NCI-H187 (cell line): Measurements from ENCODE around the gene PDE8B.

Experiments used
- DNase-seq, 2 experiments: peaks; one replicate each; lab custom pipeline; 2025; lab: John Stamatoyannopoulos, UW

Gene PDE8B

DNA sequence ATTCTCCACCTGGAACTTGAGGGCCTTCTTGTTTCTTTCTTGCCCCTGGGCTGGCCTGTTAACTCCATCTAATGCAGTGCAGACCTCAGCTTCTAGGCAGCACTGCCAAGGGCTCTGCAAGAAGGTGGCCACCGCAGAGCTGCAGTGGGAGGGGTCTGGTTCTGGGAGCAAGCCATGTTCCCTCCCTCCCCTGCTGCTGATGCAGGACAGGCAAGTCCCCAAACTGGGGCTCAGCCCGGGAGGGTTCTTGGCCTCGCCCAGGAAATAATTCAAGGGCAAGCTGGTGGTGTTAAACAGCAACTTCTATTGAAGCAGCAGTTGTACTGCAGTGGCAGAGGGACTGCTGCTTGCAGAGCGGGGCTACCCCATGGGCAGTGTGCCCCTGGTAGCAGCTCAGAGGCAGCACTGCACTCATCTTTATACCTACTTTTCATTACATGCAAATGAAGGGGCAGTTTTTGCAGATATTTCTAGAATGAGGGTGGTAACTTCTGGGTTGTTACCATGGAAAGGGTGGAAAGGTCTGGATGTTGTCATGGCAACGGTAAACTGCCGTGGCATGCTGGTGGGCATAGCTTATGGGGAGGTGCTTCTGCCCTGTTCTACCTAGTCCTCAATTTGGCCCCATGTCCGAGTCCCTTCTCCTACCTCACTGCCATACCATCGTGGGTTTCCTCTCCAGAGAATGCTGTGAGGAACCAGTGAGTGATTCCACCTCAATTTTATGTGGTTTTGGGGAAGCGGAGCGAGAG lies 199.6 kb downstream of the PDE8B start:
- no peak for DNase-seq

DNA sequence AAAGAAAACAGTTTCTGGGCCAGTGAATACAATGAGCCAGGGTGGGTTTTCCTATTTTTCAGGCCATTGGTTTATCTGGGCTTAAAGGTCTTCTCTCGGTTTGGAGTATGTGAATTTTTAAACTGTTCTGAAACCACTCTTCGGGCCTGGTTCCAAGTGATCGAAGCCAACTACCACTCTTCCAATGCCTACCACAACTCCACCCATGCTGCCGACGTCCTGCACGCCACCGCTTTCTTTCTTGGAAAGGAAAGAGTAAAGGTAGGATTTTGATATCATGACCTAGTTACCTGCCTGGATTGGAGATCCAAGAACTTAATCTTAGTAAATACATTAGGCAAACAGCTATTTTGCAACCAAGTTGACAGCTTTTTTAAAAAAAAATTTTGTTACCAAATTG lies 202.6 kb downstream of the PDE8B start:
- DNase-seq, result no peak

DNA sequence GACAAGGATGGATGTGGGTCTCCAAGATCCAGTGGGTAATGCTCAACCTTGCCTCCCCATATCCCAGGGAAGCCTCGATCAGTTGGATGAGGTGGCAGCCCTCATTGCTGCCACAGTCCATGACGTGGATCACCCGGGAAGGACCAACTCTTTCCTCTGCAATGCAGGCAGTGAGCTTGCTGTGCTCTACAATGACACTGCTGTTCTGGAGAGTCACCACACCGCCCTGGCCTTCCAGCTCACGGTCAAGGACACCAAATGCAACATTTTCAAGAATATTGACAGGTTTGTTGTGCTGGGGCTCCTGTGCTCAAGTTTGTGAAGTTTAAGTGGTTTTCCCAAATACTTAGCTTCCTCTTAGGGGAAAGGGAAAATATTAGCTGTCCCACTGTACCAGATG lies 207.7 kb downstream of the PDE8B start:
- no peak for DNase-seq

DNA sequence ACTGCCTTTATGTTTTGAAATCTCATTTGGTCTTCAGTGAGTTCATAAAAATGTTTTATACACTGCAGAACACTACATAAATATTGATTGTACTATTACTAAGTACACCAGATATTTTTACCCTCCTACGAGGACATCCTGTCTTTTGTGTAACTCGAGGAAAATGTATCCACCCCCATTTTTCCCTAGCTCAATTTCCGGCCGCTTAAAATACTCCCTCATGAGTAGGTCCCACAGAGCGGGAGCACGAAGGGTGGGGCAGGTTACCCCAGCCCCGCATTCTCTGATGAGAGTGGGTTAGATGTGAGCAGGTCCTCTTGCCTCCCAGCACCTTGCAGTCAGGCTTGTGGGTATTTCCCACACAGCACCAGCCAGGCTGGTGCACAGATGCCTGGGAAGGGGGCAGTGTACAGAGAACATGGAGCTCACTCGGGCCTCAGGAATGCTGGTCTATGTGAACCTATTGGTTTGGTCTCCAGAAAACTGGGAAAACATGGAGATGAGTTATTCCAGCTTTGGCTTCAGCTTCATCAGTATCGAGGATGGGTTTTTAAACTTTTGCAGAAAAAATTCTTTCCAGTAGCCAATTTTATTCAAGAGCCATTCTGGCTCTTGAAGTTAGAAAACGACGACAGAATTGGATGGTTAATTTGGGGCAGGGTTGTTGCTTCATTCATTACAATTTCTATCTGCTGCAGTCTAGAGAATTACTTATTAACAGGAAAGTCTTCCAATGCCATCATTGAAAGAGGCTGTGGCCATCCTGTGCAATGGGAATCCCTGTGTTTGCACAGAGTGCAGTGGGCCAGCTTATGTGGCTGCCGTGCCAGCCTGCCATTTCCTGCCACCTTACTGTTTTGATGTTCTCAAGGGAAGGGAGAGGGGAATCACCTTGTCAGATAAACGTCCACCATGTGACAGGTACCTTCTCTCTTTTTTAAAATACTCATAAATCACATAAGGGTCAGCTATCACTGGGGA lies 208.4 kb downstream of the PDE8B start:
- DNase-seq, result no peak

DNA sequence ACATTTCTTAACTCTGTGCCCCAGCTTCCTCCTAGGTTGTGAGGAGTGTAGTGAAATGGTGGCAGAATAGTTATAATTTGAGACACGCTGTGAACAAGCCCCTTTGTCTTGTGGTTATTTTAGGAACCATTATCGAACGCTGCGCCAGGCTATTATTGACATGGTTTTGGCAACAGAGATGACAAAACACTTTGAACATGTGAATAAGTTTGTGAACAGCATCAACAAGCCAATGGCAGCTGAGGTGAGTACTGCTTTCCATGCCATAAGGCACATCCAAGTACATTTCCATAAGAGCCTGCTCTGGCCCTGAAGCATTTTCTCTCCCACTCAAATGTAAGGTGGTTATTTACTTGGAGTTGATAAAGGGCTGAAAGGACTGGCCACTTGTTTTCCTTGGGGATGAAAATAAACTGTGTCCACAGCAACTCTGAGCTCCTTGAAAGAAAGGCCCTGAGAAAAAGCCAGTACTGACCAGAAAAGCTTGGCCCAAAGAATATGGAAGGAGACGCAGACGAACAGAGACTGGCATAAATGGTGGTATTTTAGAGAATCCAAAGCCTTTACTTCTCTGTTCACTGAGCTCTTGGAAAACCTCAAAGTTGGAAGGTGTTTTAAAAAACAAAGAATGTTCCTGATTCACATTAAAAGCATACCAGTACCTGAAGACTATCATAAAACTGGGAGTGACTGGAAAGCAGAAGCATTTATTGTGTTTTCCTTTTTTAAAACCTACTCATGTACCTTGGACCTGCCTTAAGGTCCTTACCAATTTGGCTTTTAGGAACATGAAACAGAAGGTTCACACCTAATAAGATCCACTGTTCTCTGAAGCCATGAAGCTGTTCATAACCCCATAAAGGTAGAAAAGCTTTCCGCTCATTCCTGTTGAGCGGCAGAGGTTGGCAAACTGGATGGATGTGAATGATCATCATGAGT lies 209.4 kb downstream of the PDE8B start:
- no peak for DNase-seq

DNA sequence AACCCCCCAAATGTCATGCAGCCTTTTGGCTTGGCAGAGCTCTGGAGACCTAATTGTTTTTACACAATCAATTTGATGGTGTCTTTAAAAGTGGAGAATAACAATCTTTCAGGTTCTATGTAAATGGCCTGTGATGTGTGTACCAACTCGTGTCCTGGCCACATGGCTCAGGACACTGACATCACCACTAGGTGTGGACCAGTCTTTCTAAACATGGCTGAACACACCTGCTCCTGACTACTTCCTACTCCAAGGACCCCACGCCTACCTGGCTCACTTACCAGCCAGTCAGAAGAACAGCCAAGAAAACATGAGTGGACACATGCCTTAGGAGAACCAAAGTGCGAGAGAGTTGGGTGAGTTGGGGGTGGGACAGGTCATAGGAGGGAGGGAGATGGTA lies 210.5 kb downstream of the PDE8B start:
- DNase-seq, result no peak

DNA sequence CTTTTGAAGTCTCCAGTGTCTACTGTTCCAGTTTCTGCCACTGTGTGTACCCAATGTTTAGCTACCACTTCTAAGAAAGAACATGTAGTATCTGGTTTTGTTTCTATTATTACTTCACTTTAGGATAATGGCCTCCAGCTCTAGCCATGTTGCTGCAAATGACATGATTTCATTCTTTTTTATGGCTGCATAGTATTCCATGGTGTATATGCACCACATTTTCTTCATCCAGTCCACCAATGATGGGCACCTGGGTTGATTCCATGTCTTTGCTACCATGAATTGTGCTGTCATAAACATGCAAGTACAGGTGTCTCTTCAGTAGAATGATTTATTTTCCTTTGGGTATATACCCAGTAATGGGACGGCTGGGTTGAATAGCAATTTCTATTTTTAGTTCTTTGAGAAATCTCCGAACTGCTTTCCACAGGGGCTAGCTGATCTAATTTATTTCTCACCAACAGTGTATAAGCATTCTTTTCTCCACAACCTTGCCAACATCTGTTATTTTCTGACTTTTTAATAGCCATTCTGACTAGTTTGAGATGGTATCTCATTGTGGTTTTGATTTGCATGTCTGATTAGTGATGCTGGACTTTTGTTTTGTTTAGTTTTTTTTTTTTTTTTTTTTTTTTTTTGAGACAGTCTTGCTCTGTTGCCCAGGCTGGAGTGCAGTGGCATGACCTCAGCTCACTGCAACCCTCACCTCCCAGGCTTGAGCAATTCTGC lies 212.7 kb downstream of the PDE8B start:
- DNase-seq, result no peak

DNA sequence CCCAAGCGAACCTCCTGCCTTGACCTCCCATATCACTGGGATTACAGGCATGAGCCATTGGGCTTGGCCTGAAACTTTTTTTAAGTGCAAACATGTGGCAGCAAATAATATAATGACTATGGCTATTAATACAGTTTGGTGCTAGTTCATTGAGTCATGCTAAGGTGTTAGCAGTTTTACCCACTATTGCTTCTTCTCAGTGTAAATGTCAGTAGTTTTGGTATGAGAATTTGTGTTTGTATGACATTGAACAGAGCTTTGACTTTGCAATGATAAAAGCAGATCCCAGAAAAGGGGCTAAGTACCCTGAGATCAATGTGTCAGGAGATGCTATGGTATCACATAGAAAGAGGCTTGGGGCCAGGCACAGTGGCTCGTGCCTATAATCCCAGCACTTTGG lies 214.4 kb downstream of the PDE8B start:
- no peak for DNase-seq

DNA sequence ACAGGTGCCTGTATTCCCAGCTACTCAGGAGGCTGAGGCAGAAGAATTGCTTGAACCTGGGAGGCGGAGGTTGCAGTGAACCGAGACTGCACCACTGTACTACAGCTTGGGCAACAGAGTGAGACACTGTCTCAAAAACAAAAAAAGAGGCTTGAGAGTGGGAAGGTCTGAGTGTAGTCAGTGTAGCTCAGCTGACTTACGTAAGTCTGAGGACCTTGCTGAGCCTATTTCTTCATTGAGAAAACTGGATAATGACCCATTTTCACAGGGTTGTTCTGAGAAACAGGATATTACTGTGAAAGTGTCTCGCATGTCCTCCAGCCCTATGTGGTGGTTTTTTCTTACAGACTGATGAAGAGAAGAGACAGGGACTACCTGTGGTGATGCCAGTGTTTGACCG lies 214.9 kb downstream of the PDE8B start:
- DNase-seq, result no peak

DNA sequence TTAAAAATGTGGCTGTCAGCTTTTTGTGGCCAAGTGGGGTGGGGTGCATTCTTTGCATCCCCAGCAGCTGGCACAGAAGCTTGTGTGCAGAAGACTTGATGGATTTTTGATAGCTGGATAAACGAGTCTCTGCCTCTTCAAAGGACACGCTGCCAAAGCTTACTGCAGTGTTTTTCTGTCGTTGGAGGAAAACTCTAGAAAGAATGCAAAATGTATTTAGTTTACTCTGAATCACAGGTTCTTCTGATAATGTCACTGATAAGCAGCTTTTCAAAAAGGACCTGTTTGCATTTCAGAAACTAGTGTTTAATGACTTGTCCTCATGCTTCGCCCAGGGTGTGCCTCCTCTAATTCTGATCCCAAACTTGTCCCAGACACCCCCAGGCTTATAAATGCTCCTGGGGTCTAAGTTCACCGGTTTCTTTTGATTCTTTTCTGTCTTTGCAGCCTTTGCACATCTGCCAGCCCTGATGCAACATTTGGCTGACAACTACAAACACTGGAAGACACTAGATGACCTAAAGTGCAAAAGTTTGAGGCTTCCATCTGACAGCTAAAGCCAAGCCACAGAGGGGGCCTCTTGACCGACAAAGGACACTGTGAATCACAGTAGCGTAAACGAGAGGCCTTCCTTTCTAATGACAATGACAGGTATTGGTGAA lies 215.6 kb downstream of the PDE8B start:
- DNase-seq, result no peak

DNA sequence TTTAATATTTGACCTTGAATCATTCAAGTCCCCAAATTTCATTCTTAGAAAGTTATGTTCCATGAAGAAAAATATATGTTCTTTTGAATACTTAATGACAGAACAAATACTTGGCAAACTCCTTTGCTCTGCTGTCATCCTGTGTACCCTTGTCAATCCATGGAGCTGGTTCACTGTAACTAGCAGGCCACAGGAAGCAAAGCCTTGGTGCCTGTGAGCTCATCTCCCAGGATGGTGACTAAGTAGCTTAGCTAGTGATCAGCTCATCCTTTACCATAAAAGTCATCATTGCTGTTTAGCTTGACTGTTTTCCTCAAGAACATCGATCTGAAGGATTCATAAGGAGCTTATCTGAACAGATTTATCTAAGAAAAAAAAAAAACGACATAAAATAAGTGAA lies 216.2 kb downstream of the PDE8B start:
- DNase-seq, result no peak

DNA sequence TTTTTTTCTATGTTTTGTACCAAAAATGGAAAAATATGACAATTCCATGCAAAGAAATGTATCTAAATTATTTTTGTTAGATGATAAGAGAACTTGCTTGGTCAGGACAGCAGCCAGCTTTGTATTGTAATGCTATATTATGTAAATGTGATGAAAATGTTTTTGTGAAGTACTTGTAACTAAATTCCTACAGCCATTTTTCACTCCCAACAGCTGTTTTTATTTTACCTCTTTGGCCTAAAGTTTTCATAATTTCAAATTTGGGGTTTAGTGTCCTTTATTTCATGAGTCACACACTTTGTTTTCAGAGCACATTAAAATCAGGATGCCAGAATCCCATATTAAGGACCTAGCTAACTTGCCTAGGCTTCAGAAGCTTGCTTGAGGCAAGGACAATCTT lies 217.5 kb downstream of the PDE8B start:
- no peak for DNase-seq

DNA sequence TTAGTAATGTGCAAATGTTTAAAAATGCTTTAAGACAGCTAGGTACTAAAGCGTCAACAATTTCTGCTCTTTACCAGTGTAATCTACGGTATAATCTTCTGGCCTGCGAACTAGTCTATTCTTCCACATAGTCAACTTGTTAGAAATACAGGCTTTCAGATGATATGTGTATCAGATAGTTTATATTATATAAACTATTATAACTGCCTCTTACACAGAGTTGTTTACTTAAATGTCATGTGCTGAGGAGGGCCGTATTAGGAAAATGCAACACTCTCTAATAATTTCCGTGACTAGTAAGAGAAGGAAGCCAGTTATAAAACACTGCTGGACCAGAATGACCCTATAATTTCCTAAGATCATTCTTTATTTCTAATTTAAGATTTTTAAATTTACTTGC lies 218.0 kb downstream of the PDE8B start:
- no peak for DNase-seq

DNA sequence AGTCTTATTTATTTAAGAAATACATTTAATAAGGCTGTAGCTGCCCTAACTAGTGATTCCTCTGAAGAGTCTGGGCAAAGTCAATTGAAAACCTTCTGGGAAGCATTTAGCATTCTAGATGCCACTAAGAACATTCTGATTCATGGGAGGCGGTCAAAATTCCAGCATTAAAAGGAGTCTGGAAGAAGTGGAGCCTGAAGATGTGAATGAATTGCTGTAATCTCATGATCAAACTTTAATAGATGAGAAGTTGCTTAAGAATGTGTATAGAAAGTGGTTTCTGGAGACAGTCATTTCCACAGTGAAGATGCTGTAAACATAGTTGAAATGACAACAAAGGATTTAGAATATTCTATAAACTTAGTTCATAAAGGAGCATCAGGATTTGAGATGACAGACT lies 220.2 kb downstream of the PDE8B start:
- DNase-seq, result no peak

DNA sequence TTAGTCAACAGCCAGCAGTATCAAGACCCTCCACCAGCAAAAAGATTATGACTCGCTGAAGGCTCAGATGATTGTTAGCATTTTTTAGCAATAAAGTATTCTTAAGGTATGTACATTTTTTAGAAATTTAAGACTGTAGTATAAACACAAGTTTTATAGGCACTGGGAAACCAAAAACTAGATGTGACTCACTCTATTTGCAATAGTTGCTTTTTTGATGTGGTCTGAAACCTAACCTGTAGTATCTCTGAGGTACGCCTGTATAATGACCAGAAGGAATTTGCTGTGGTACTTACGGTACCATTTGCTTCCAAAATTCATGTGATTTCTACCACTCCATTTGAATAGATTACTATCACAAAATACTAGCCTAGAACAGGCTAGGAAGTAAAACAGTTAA lies 220.8 kb downstream of the PDE8B start:
- no peak for DNase-seq

DNA sequence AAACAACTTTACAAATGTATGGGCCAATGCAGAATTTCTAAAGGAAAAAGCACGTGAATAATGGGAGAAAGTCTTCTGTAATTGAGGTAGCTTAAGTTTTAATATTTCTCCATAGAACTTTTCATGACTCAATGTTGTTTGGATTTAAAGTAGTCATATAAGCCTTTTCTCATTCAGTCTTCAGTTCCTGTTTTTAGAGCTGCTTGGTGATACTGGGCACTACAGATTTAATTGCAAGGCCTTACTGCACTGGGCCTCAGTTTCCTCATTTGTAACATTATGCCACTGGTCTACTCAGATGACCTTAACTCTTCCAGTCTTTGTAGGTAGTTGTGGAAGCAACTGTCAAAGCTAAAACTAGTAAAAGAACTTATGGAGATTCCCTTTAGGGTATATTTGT lies 221.2 kb downstream of the PDE8B start:
- no peak for DNase-seq

DNA sequence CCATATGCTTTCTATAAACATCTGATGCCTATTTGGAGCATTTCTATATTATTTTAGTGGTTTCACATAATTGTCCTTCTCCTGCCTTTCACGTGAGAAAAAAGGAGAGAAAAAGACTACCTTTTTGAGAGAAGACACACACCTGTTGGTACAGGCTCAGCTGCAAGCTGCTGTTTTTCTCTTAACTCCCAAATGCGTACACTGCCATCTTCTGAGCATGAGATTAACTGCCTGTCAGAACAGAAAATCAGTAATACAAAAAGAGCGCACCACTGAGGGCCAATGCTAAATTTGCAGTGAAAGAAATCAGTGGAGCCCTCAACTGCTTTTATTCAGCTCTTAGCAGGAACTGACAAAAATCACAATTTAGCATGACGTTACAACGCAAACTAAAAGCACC lies 226.7 kb downstream of the PDE8B start:
- DNase-seq, result no peak

DNA sequence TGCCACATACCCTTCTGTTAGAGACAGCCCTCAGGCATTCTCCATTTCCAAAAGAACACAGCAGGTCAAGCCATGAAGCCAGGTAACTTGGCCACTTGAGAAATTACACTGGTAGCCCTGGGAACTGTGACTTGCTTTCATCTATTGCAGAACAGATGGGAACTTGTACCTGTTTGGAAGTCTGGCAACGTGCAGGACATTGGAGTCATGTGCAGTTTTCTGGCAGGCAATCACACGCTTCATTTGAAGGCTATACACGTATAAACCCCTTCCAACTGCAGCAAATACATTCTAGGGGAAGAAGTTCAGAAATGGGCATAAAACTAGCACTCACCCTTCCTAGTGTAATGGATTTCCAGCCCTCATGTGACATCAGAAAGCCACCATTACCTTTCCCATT lies 227.6 kb downstream of the PDE8B start:
- no peak for DNase-seq

DNA sequence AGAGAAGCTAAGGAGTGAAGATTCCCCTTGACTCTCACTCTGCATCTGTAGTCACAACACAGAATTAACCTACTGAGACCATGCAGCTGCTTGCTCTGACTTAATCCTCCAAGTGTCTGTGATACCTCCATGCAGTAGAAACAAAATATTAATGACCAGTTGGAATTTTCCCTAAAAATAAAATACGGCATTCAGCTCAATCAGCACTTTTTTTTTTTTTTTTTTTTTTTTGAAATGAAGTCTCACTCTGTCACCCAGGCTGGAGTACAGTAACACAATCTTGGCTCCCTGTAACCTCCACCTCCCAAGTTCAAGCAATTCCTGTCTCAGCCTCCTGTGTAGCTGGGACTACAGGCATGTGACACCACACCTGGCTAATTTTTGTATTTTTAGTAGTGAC lies 233.2 kb downstream of the PDE8B start:
- DNase-seq, result no peak

DNA sequence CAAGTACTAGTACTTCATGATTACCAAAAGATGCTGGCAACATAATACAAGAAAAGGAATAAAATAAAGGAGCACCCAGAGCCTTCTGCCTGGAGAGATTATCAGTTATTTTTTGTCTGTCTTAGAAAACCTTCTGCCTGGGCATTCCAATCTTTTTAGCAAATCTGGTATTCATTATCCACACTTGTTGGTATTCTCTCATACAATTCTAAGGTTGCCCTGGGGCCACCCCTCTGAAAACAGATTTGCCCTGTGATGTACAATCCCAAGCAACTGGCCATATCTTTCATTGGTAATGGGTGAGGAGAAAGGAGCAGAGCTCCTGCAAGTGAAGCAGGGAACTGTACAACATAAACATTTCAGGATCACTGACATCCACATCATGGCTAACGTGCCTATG lies 233.9 kb downstream of the PDE8B start:
- no peak for DNase-seq

DNA sequence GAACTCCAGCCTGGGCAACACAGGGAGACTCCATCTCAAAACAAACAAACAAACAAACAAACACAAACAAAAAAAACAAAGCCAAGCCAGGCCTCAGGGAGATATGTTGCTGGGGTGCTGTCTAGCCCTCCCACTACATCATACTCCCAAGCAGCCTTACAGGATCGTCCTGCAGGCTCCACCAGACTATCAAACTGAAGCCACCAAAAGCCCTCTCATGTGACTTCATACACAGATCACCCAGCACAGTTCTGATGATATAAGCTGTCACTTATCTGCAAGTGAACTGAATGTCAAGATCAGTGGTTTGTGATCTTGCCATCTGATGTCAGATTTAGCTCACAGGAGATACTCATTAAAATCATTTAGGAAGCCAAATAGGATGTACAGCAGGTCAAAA lies 238.4 kb downstream of the PDE8B start:
- no peak for DNase-seq
